H9 (cell line): ENCODE results near the gene NSD1. TPM values are rescaled to one million over a fixed set of nuclear protein-coding genes. Genes with fewer than 3 reads are reported as not detected.

Experiments used
- DNase-seq: peaks from one replicate; pipeline ENCODE4 v3.0.0-alpha.2; 2017
- H2AFZ ChIP-seq: one replicate; pipeline ENCODE4 v1.6.1; 2013; ENCODE audit warnings: mild to moderate bottlenecking, low read length, control low read depth, moderate library complexity
- H2AK5ac ChIP-seq: 2 replicates; pipeline ENCODE4 v1.6.1; 2013; ENCODE audit warnings: low read length, control low read depth, mixed read lengths; ENCODE audit not compliant: insufficient read length
- H2BK120ac ChIP-seq: one replicate; pipeline ENCODE4 v1.6.1; 2013; ENCODE audit warnings: low read depth, mild to moderate bottlenecking, low read length, control low read depth, inconsistent platforms; ENCODE audit not compliant: poor library complexity, severe bottlenecking
- H2BK12ac ChIP-seq: 2 replicates; pipeline ENCODE4 v1.6.1; 2013; ENCODE audit warnings: low read length, control low read depth, mixed read lengths, low read depth; ENCODE audit not compliant: insufficient read length
- H2BK15ac ChIP-seq: 2 replicates; pipeline ENCODE4 v1.6.1; 2013; ENCODE audit warnings: low read depth, low read length, control low read depth
- H2BK20ac ChIP-seq: one replicate; pipeline ENCODE4 v1.6.1; 2013; ENCODE audit warnings: low read depth, mild to moderate bottlenecking, low read length, control low read depth, inconsistent platforms; ENCODE audit not compliant: poor library complexity, severe bottlenecking
- H2BK5ac ChIP-seq: 2 replicates; pipeline ENCODE4 v1.6.1; 2013; ENCODE audit warnings: low read length, control low read depth, mixed read lengths; ENCODE audit not compliant: insufficient read length
- H3K14ac ChIP-seq: 2 replicates; pipeline ENCODE4 v1.6.1; 2013; ENCODE audit warnings: low read length, control low read depth; ENCODE audit not compliant: insufficient read depth
- H3K18ac ChIP-seq: 2 replicates; pipeline ENCODE4 v1.6.1; 2013; ENCODE audit warnings: low read depth, mild to moderate bottlenecking, mixed read lengths, low read length, control low read depth; ENCODE audit not compliant: insufficient read length
- H3K23ac ChIP-seq: 2 replicates; pipeline ENCODE4 v1.6.1; 2013; ENCODE audit warnings: low read length, control low read depth, mixed read lengths, low read depth; ENCODE audit not compliant: insufficient read length
- H3K23me2 ChIP-seq: 2 replicates; pipeline ENCODE4 v1.6.1; 2013; ENCODE audit warnings: low read depth, mild to moderate bottlenecking, mixed read lengths, low read length, control low read depth; ENCODE audit not compliant: insufficient read length, poor library complexity, severe bottlenecking
- H3K27ac ChIP-seq: 2 replicates; pipeline ENCODE4 v1.5.1; 2013; ENCODE audit warnings: low read length, control low read depth, mixed read lengths, low read depth; ENCODE audit not compliant: insufficient read length
- H3K27me3 ChIP-seq: 2 replicates; pipeline ENCODE4 v1.6.1; 2013; ENCODE audit warnings: low read length, control low read depth, inconsistent platforms; ENCODE audit not compliant: insufficient read depth
- H3K4ac ChIP-seq: 2 replicates; pipeline ENCODE4 v1.6.1; 2013; ENCODE audit warnings: low read depth, mild to moderate bottlenecking, control low read depth, inconsistent platforms, low read length, moderate library complexity
- H3K4me1 ChIP-seq: 2 replicates; pipeline ENCODE4 v1.6.1; 2013; ENCODE audit warnings: low read length, control low read depth, inconsistent platforms; ENCODE audit not compliant: insufficient read depth
- H3K4me2 ChIP-seq: 2 replicates; pipeline ENCODE4 v1.6.1; 2013; ENCODE audit warnings: low read length, control low read depth, mixed read lengths; ENCODE audit not compliant: insufficient read length, insufficient read depth
- H3K56ac ChIP-seq: 2 replicates; pipeline ENCODE4 v1.6.1; 2013; ENCODE audit warnings: low read depth, mild to moderate bottlenecking, mixed read lengths, low read length, control low read depth; ENCODE audit not compliant: insufficient read length
- H3K79me1 ChIP-seq: 2 replicates; pipeline ENCODE4 v1.6.1; 2013; ENCODE audit warnings: low read depth, mild to moderate bottlenecking, moderate library complexity, low read length, control low read depth, inconsistent platforms; ENCODE audit not compliant: insufficient read depth, poor library complexity, severe bottlenecking
- H3K79me2 ChIP-seq: 2 replicates; pipeline ENCODE4 v1.6.1; 2013; ENCODE audit warnings: low read length, control low read depth, inconsistent platforms; ENCODE audit not compliant: insufficient read depth
- H3K9ac ChIP-seq: 2 replicates; pipeline ENCODE4 v1.6.1; 2013; ENCODE audit warnings: low read length, control low read depth, mixed read lengths; ENCODE audit not compliant: insufficient read length; ENCODE audit errors: extremely low read depth
- H3K9me3 ChIP-seq: one replicate; pipeline ENCODE4 v1.6.1; 2013; ENCODE audit warnings: low read depth, low read length, inconsistent platforms; ENCODE audit not compliant: control insufficient read depth
- H3T11ph ChIP-seq: one replicate; pipeline ENCODE4 v1.6.1; 2013; ENCODE audit warnings: mild to moderate bottlenecking, low read length, control low read depth, inconsistent platforms
- H4K20me1 ChIP-seq: one replicate; pipeline ENCODE4 v1.6.1; 2013; ENCODE audit not compliant: control insufficient read depth, insufficient read length, insufficient read depth
- H4K5ac ChIP-seq: 2 replicates; pipeline ENCODE4 v1.6.1; 2013; ENCODE audit warnings: low read depth, mild to moderate bottlenecking, mixed read lengths, low read length, control low read depth; ENCODE audit not compliant: insufficient read length
- H4K8ac ChIP-seq: replicated peaks from 2 replicates; pipeline ENCODE4 v1.6.1; 2013; ENCODE audit warnings: low read length, control low read depth, mixed read lengths, low read depth; ENCODE audit not compliant: insufficient read length
- H4K91ac ChIP-seq: 2 replicates; pipeline ENCODE4 v1.6.1; 2013; ENCODE audit warnings: low read depth, mild to moderate bottlenecking, moderate library complexity, mixed read lengths, low read length, control low read depth; ENCODE audit not compliant: insufficient read length
- H3K27ac Mint-ChIP-seq, 3 experiments: 2 replicates in 2 of 3; 3 replicates in 1 of 3; pipeline ENCODE4 v1.8.0; 2020 to 2021; ENCODE audit warnings: mixed read lengths in 3 of 3, mild to moderate bottlenecking in 1 of 3, moderate library complexity in 1 of 3
- H3K27me3 Mint-ChIP-seq: 2 replicates; pipeline ENCODE4 v1.8.0; 2021; ENCODE audit warnings: low read depth, mild to moderate bottlenecking, moderate library complexity, mixed read lengths
- H3K36me3 Mint-ChIP-seq, 3 experiments: 2 replicates in 2 of 3; 3 replicates in 1 of 3; pipeline ENCODE4 v1.8.0; 2020 to 2021; ENCODE audit warnings: low read depth in 3 of 3, mixed read lengths in 3 of 3; ENCODE audit not compliant: insufficient read depth in 1 of 3
- H3K4me1 Mint-ChIP-seq, 2 experiments: 2 replicates each; pipeline ENCODE4 v1.8.0; 2020; ENCODE audit warnings: mixed read lengths in 2 of 2
- H3K4me3 Mint-ChIP-seq, 2 experiments: 2 replicates in 1 of 2; 3 replicates in 1 of 2; pipeline ENCODE4 v1.8.0; 2020 to 2021; ENCODE audit warnings: mild to moderate bottlenecking in 2 of 2, mixed read lengths in 2 of 2, moderate library complexity in 1 of 2
- H3K9me3 Mint-ChIP-seq, 2 experiments: 2 replicates in 1 of 2; 3 replicates in 1 of 2; pipeline ENCODE4 v1.8.0; 2020; ENCODE audit warnings: mild to moderate bottlenecking in 2 of 2, mixed read lengths in 2 of 2, moderate library complexity in 1 of 2
- CTCF ChIP-seq: fragments of 200-600 bp; sonication (generic); conservative IDR thresholded peaks from 3 replicates; pipeline ENCODE4 v1.8.0; 2021; ENCODE audit warnings: antibody characterized with exemption, mild to moderate bottlenecking
- WGBS: extraction: QIAGEN DNeasy Blood & Tissue Kit; methylation state at CpG from one replicate; pipeline ENCODE4 v1.1.7; 2013; ENCODE audit warnings: missing lambda C conversion rate, low lambda C conversion rate, mixed read lengths; ENCODE audit not compliant: insufficient read length; ENCODE audit errors: extremely low coverage; 5-methylcytosine and 5-hydroxymethylcytosine counted together
- total RNA-seq: library from RNA; stranded (reverse); gene quantifications from 2 replicates; pipeline ENCODE4 v1.2.1, GENCODE V29; 2021

NSD1 gene
- total RNA-seq, 1 experiment from 2014 or later, result 213 TPM

- no CpG with 5 or more reads among the region's 2 CpGs for WGBS
- no peaks in the 10 kb centered on the region for H3K4me1 Mint-ChIP-seq
- H2AK5ac ChIP-seq, result no peak overlapping the region
- H3T11ph ChIP-seq, result no peak overlapping the region
- H4K5ac ChIP-seq, result no peak overlapping the region
- H2AFZ ChIP-seq, result no peak overlapping the region
- H4K8ac ChIP-seq, result no peak overlapping the region
- H3K56ac ChIP-seq, result no peak overlapping the region
- no peak overlapping the region for H2BK20ac ChIP-seq
- DNase-seq, result no peak
- H3K79me2 ChIP-seq, result no peaks in the 10 kb centered on the region; the same call in 1 of the 2 replicates
- no peak overlapping the region for H2BK15ac ChIP-seq
- H3K79me1 ChIP-seq, result no peaks in the 10 kb centered on the region
- H3K9me3 Mint-ChIP-seq, result no peaks in the 10 kb centered on the region
- TF ChIP-seq CTCF, result no peak
- no peaks in the 10 kb centered on the region for H3K23me2 ChIP-seq
- no peaks in the 10 kb centered on the region for H3K27me3 Mint-ChIP-seq
- no peak overlapping the region for H3K18ac ChIP-seq
- no peak overlapping the region for H3K27ac Mint-ChIP-seq
- H2BK120ac ChIP-seq, result no peak overlapping the region
- H3K27ac ChIP-seq, result no peak overlapping the region
- H3K4me2 ChIP-seq, result no peak overlapping the region
- no peak overlapping the region for H3K9ac ChIP-seq
- H3K4ac ChIP-seq, result no peak overlapping the region
- H3K9me3 ChIP-seq, result no peaks in the 10 kb centered on the region
- no peaks in the 10 kb centered on the region for H3K27me3 ChIP-seq
- H3K4me3 Mint-ChIP-seq, result no peak overlapping the region
- no peak overlapping the region for H2BK12ac ChIP-seq
- H4K20me1 ChIP-seq, result no peaks in the 10 kb centered on the region
- H2BK5ac ChIP-seq, result no peak overlapping the region
- H3K23ac ChIP-seq, result no peak overlapping the region
- H3K4me1 ChIP-seq, result no peaks in the 10 kb centered on the region
- H4K91ac ChIP-seq, result no peak overlapping the region
- H3K36me3 Mint-ChIP-seq, result peaks cover 37 to 93% (median 75%) of the 10 kb centered on the region in 3 experiments; a peak in 6 of 7 replicates
- no peak overlapping the region for H3K14ac ChIP-seq
Observed at GRCh38 chr5:177288191-177288590, 154.6 kb downstream of the NSD1 start.
